ENCODE data around the gene SREK1. TPM values are rescaled to one million over a fixed set of nuclear protein-coding genes. Genes with fewer than 3 reads are reported as not detected.

Gene SREK1
- total RNA-seq, 4 donors from 2014 or later: 63.1 to 182 (median 67.8) TPM

DNA sequence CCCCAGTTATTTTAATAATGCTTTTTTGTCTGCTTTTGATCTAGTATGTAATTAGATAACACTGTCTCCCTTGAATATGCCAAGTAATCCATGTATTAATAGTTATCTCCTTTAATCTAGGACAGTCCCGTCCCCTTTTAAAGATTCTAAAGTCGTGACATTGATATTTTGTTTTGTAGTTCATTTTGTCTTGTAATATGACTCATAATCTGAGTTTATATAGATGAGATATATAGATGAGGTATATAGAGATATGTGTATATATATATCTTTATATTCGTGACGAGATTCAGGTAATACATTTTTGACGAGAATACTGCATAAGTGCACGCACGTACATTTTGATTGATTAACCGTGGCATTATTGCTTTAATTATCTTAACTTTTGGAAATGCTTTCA, 1.6 kb downstream of the SREK1 start:
- TF ChIP-seq CTCF (IDR thresholded peaks at IDR 0.05) (no peak), POLR2AphosphoS5 (IDR thresholded peaks at IDR 0.05) (no peak)
- no peaks in the 10 kb centered on the region for H3K27me3 ChIP-seq
- DNase-seq (ENCODE audit: low spot score in 2 of 2): no peak
- H3K36me3 ChIP-seq: no peaks in the 10 kb centered on the region
- WGBS: 16% methylated on average over 8 of the region's 8 CpGs
- peak overlapping the region; percentile 99 for H3K27ac ChIP-seq
- H3K9me3 ChIP-seq: no peaks in the 10 kb centered on the region
- peaks cover 38% of the 10 kb centered on the region for H3K4me1 ChIP-seq
- peak overlapping the region; percentile 78 for H3K4me3 ChIP-seq

- H3K36me3 ChIP-seq: no peaks in the 10 kb centered on the region
- no peaks in the 10 kb centered on the region for H3K9me3 ChIP-seq
- no peaks in the 10 kb centered on the region for H3K27me3 ChIP-seq
- H3K4me1 ChIP-seq: peaks cover 29% of the 10 kb centered on the region
- TF ChIP-seq POLR2A (IDR thresholded peaks at IDR 0.05) (no peak), CTCF (IDR thresholded peaks at IDR 0.05) (no peak), EP300 (IDR thresholded peaks at IDR 0.05) (no peak), POLR2AphosphoS5 (IDR thresholded peaks at IDR 0.05) (no peak)
- no peak for DNase-seq (ENCODE audit: low spot score in 2 of 2)
- 87% methylated on average over 3 of the region's 3 CpGs for WGBS
- no peak overlapping the region for H3K27ac ChIP-seq
- no peak overlapping the region for H3K4me3 ChIP-seq
Measured at GRCh38 chr5:66149950-66150349, 5.8 kb downstream of the SREK1 start.

DNA sequence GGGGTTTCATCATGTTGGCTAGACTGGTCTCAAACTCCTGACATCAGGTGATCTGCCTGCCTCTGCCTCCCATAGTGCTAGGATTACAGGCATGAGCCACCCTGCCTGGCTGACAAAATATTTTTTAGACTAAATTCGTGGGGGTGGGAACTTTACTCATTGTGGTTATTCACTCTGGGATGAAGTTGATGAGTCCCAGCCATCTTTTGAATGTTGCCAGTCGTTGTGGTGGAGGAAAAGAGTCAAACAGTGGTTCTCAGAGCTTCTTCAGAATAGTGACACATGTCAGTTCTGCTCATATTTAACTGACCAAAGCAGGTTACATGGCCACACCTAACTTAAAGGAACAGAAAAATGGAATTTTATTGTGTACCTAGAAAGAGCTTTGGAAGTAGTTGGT, 6.9 kb downstream of the SREK1 start:
- WGBS: 98% methylated on average over 2 of the region's 2 CpGs
- Histone ChIP-seq H3K27ac (no peak overlapping the region), H3K36me3 (no peaks in the 10 kb centered on the region), H3K4me1 (peaks cover 22% of the 10 kb centered on the region), H3K4me3 (no peak overlapping the region), H3K27me3 (no peaks in the 10 kb centered on the region), H3K9me3 (no peaks in the 10 kb centered on the region)
- TF ChIP-seq POLR2AphosphoS5 (IDR thresholded peaks at IDR 0.05) (no peak), EP300 (IDR thresholded peaks at IDR 0.05) (no peak), POLR2A (IDR thresholded peaks at IDR 0.05) (no peak), CTCF (IDR thresholded peaks at IDR 0.05) (no peak)
- no peak for DNase-seq (ENCODE audit: low spot score in 2 of 2)

DNA sequence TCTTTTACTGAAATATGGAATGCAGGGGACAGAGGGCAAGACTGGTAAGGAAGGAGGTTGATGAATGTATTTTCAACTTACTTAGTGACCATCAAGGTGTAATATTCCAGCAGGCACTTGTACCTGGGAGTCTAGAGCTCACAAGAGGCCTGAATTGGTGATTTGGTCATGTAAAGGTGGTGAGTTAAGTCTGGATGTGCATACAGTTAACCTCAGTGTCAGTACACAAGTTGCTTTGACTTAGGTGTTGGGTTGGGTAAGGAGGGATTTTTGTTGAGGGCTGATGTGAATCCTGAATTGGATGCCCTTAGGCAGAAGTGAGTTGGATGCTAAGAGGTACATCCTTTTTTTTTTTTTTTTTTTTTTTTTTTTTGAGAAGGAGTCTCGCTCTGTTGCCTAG, 7.4 kb downstream of the SREK1 start:
- H3K4me3 ChIP-seq: no peak overlapping the region
- no peaks in the 10 kb centered on the region for H3K9me3 ChIP-seq
- peaks cover 18% of the 10 kb centered on the region for H3K4me1 ChIP-seq
- DNase-seq (ENCODE audit: low spot score in 2 of 2): no peak
- no peak overlapping the region for H3K27ac ChIP-seq
- H3K36me3 ChIP-seq: no peaks in the 10 kb centered on the region
- H3K27me3 ChIP-seq: no peaks in the 10 kb centered on the region
- WGBS: 89% methylated on average over 1 of the region's 1 CpG
- TF ChIP-seq EP300 (IDR thresholded peaks at IDR 0.05): no peak
- TF ChIP-seq POLR2A (IDR thresholded peaks at IDR 0.05): no peak
- TF ChIP-seq CTCF (IDR thresholded peaks at IDR 0.05): no peak
- no peak for TF ChIP-seq POLR2AphosphoS5 (IDR thresholded peaks at IDR 0.05)

GRCh38 chr5:66157046-66157445, 12.9 kb downstream of the SREK1 start:
- Histone ChIP-seq H3K27ac (no peak overlapping the region), H3K4me1 (no peaks in the 10 kb centered on the region), H3K27me3 (no peaks in the 10 kb centered on the region), H3K36me3 (peaks cover 30% of the 10 kb centered on the region), H3K9me3 (no peaks in the 10 kb centered on the region), H3K4me3 (no peak overlapping the region)
- 100% methylated on average over 1 of the region's 1 CpG for WGBS
- no peak for DNase-seq (ENCODE audit: low spot score in 2 of 2)
- TF ChIP-seq CTCF (IDR thresholded peaks at IDR 0.05) (no peak), POLR2A (IDR thresholded peaks at IDR 0.05) (no peak), EP300 (IDR thresholded peaks at IDR 0.05) (no peak), POLR2AphosphoS5 (IDR thresholded peaks at IDR 0.05) (no peak)
